H9 (cell line): ENCODE measurements around the gene STAT1. TPM values are rescaled to one million over a fixed set of nuclear protein-coding genes. Genes with fewer than 3 reads are reported as not detected.

ENCODE experiments used
- DNase-seq: peaks from one replicate; pipeline ENCODE4 v3.0.0-alpha.2; 2017
- H2AFZ ChIP-seq: one replicate; pipeline ENCODE4 v1.6.1; 2013; ENCODE audit warnings: mild to moderate bottlenecking, low read length, control low read depth, moderate library complexity
- H2AK5ac ChIP-seq: 2 replicates; pipeline ENCODE4 v1.6.1; 2013; ENCODE audit warnings: low read length, control low read depth, mixed read lengths; ENCODE audit not compliant: insufficient read length
- H2BK120ac ChIP-seq: one replicate; pipeline ENCODE4 v1.6.1; 2013; ENCODE audit warnings: low read depth, mild to moderate bottlenecking, low read length, control low read depth, inconsistent platforms; ENCODE audit not compliant: poor library complexity, severe bottlenecking
- H2BK12ac ChIP-seq: 2 replicates; pipeline ENCODE4 v1.6.1; 2013; ENCODE audit warnings: low read length, control low read depth, mixed read lengths, low read depth; ENCODE audit not compliant: insufficient read length
- H2BK15ac ChIP-seq: 2 replicates; pipeline ENCODE4 v1.6.1; 2013; ENCODE audit warnings: low read depth, low read length, control low read depth
- H2BK20ac ChIP-seq: one replicate; pipeline ENCODE4 v1.6.1; 2013; ENCODE audit warnings: low read depth, mild to moderate bottlenecking, low read length, control low read depth, inconsistent platforms; ENCODE audit not compliant: poor library complexity, severe bottlenecking
- H2BK5ac ChIP-seq: 2 replicates; pipeline ENCODE4 v1.6.1; 2013; ENCODE audit warnings: low read length, control low read depth, mixed read lengths; ENCODE audit not compliant: insufficient read length
- H3K14ac ChIP-seq: 2 replicates; pipeline ENCODE4 v1.6.1; 2013; ENCODE audit warnings: low read length, control low read depth; ENCODE audit not compliant: insufficient read depth
- H3K18ac ChIP-seq: 2 replicates; pipeline ENCODE4 v1.6.1; 2013; ENCODE audit warnings: low read depth, mild to moderate bottlenecking, mixed read lengths, low read length, control low read depth; ENCODE audit not compliant: insufficient read length
- H3K23ac ChIP-seq: 2 replicates; pipeline ENCODE4 v1.6.1; 2013; ENCODE audit warnings: low read length, control low read depth, mixed read lengths, low read depth; ENCODE audit not compliant: insufficient read length
- H3K23me2 ChIP-seq: 2 replicates; pipeline ENCODE4 v1.6.1; 2013; ENCODE audit warnings: low read depth, mild to moderate bottlenecking, mixed read lengths, low read length, control low read depth; ENCODE audit not compliant: insufficient read length, poor library complexity, severe bottlenecking
- H3K27ac ChIP-seq: 2 replicates; pipeline ENCODE4 v1.5.1; 2013; ENCODE audit warnings: low read length, control low read depth, mixed read lengths, low read depth; ENCODE audit not compliant: insufficient read length
- H3K27me3 ChIP-seq: 2 replicates; pipeline ENCODE4 v1.6.1; 2013; ENCODE audit warnings: low read length, control low read depth, inconsistent platforms; ENCODE audit not compliant: insufficient read depth
- H3K4ac ChIP-seq: 2 replicates; pipeline ENCODE4 v1.6.1; 2013; ENCODE audit warnings: low read depth, mild to moderate bottlenecking, control low read depth, inconsistent platforms, low read length, moderate library complexity
- H3K4me1 ChIP-seq: 2 replicates; pipeline ENCODE4 v1.6.1; 2013; ENCODE audit warnings: low read length, control low read depth, inconsistent platforms; ENCODE audit not compliant: insufficient read depth
- H3K4me2 ChIP-seq: 2 replicates; pipeline ENCODE4 v1.6.1; 2013; ENCODE audit warnings: low read length, control low read depth, mixed read lengths; ENCODE audit not compliant: insufficient read length, insufficient read depth
- H3K56ac ChIP-seq: 2 replicates; pipeline ENCODE4 v1.6.1; 2013; ENCODE audit warnings: low read depth, mild to moderate bottlenecking, mixed read lengths, low read length, control low read depth; ENCODE audit not compliant: insufficient read length
- H3K79me1 ChIP-seq: 2 replicates; pipeline ENCODE4 v1.6.1; 2013; ENCODE audit warnings: low read depth, mild to moderate bottlenecking, moderate library complexity, low read length, control low read depth, inconsistent platforms; ENCODE audit not compliant: insufficient read depth, poor library complexity, severe bottlenecking
- H3K79me2 ChIP-seq: 2 replicates; pipeline ENCODE4 v1.6.1; 2013; ENCODE audit warnings: low read length, control low read depth, inconsistent platforms; ENCODE audit not compliant: insufficient read depth
- H3K9ac ChIP-seq: 2 replicates; pipeline ENCODE4 v1.6.1; 2013; ENCODE audit warnings: low read length, control low read depth, mixed read lengths; ENCODE audit not compliant: insufficient read length; ENCODE audit errors: extremely low read depth
- H3K9me3 ChIP-seq: one replicate; pipeline ENCODE4 v1.6.1; 2013; ENCODE audit warnings: low read depth, low read length, inconsistent platforms; ENCODE audit not compliant: control insufficient read depth
- H3T11ph ChIP-seq: one replicate; pipeline ENCODE4 v1.6.1; 2013; ENCODE audit warnings: mild to moderate bottlenecking, low read length, control low read depth, inconsistent platforms
- H4K20me1 ChIP-seq: one replicate; pipeline ENCODE4 v1.6.1; 2013; ENCODE audit not compliant: control insufficient read depth, insufficient read length, insufficient read depth
- H4K5ac ChIP-seq: 2 replicates; pipeline ENCODE4 v1.6.1; 2013; ENCODE audit warnings: low read depth, mild to moderate bottlenecking, mixed read lengths, low read length, control low read depth; ENCODE audit not compliant: insufficient read length
- H4K8ac ChIP-seq: replicated peaks from 2 replicates; pipeline ENCODE4 v1.6.1; 2013; ENCODE audit warnings: low read length, control low read depth, mixed read lengths, low read depth; ENCODE audit not compliant: insufficient read length
- H4K91ac ChIP-seq: 2 replicates; pipeline ENCODE4 v1.6.1; 2013; ENCODE audit warnings: low read depth, mild to moderate bottlenecking, moderate library complexity, mixed read lengths, low read length, control low read depth; ENCODE audit not compliant: insufficient read length
- H3K27ac Mint-ChIP-seq, 3 experiments: 2 replicates in 2 of 3; 3 replicates in 1 of 3; pipeline ENCODE4 v1.8.0; 2020 to 2021; ENCODE audit warnings: mixed read lengths in 3 of 3, mild to moderate bottlenecking in 1 of 3, moderate library complexity in 1 of 3
- H3K27me3 Mint-ChIP-seq: 2 replicates; pipeline ENCODE4 v1.8.0; 2021; ENCODE audit warnings: low read depth, mild to moderate bottlenecking, moderate library complexity, mixed read lengths
- H3K36me3 Mint-ChIP-seq, 3 experiments: 2 replicates in 2 of 3; 3 replicates in 1 of 3; pipeline ENCODE4 v1.8.0; 2020 to 2021; ENCODE audit warnings: low read depth in 3 of 3, mixed read lengths in 3 of 3; ENCODE audit not compliant: insufficient read depth in 1 of 3
- H3K4me1 Mint-ChIP-seq, 2 experiments: 2 replicates each; pipeline ENCODE4 v1.8.0; 2020; ENCODE audit warnings: mixed read lengths in 2 of 2
- H3K4me3 Mint-ChIP-seq, 2 experiments: 2 replicates in 1 of 2; 3 replicates in 1 of 2; pipeline ENCODE4 v1.8.0; 2020 to 2021; ENCODE audit warnings: mild to moderate bottlenecking in 2 of 2, mixed read lengths in 2 of 2, moderate library complexity in 1 of 2
- H3K9me3 Mint-ChIP-seq, 2 experiments: 2 replicates in 1 of 2; 3 replicates in 1 of 2; pipeline ENCODE4 v1.8.0; 2020; ENCODE audit warnings: mild to moderate bottlenecking in 2 of 2, mixed read lengths in 2 of 2, moderate library complexity in 1 of 2
- WGBS: extraction: QIAGEN DNeasy Blood & Tissue Kit; methylation state at CpG from one replicate; pipeline ENCODE4 v1.1.7; 2013; ENCODE audit warnings: missing lambda C conversion rate, low lambda C conversion rate, mixed read lengths; ENCODE audit not compliant: insufficient read length; ENCODE audit errors: extremely low coverage; 5-methylcytosine and 5-hydroxymethylcytosine counted together
- total RNA-seq: library from RNA; stranded (reverse); gene quantifications from 2 replicates; pipeline ENCODE4 v1.2.1, GENCODE V29; 2021
- TF ChIP-seq, protein P1 (sequence below): fragments of 200-600 bp; sonication (generic); conservative IDR thresholded peaks from 3 replicates; pipeline ENCODE4 v1.8.0; 2021; ENCODE audit warnings: antibody characterized with exemption, mild to moderate bottlenecking

Gene STAT1
- total RNA-seq, 1 experiment from 2014 or later = 48.1 TPM

GRCh38 chr2:190927301-190927700 is 86.7 kb downstream of the STAT1 start:
- no peak overlapping the region for H3K4ac ChIP-seq
- no peak overlapping the region for H3K56ac ChIP-seq
- H2AK5ac ChIP-seq = no peak overlapping the region
- H4K8ac ChIP-seq = no peak overlapping the region
- WGBS = no CpG with 5 or more reads among the region's 2 CpGs
- no peaks in the 10 kb centered on the region for H3K79me2 ChIP-seq
- no peaks in the 10 kb centered on the region for H3K27me3 ChIP-seq
- H3K23me2 ChIP-seq = no peaks in the 10 kb centered on the region
- no peak overlapping the region for H4K5ac ChIP-seq
- H3K4me2 ChIP-seq = no peak overlapping the region
- H3K4me3 Mint-ChIP-seq = no peak overlapping the region
- H2BK15ac ChIP-seq = no peak overlapping the region
- TF ChIP-seq, protein P1, sequence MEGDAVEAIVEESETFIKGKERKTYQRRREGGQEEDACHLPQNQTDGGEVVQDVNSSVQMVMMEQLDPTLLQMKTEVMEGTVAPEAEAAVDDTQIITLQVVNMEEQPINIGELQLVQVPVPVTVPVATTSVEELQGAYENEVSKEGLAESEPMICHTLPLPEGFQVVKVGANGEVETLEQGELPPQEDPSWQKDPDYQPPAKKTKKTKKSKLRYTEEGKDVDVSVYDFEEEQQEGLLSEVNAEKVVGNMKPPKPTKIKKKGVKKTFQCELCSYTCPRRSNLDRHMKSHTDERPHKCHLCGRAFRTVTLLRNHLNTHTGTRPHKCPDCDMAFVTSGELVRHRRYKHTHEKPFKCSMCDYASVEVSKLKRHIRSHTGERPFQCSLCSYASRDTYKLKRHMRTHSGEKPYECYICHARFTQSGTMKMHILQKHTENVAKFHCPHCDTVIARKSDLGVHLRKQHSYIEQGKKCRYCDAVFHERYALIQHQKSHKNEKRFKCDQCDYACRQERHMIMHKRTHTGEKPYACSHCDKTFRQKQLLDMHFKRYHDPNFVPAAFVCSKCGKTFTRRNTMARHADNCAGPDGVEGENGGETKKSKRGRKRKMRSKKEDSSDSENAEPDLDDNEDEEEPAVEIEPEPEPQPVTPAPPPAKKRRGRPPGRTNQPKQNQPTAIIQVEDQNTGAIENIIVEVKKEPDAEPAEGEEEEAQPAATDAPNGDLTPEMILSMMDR = no peak
- H2BK20ac ChIP-seq = no peak overlapping the region
- peak overlapping the region in 2 of 3 experiments; percentile 35 to 63; a peak in 2 of 7 replicates for H3K27ac Mint-ChIP-seq
- no peaks in the 10 kb centered on the region for H3K79me1 ChIP-seq
- H3K36me3 Mint-ChIP-seq = peaks cover 19 to 51% (median 46%) of the 10 kb centered on the region in 3 experiments
- no peak overlapping the region for H2BK5ac ChIP-seq
- H4K91ac ChIP-seq = no peak overlapping the region
- peaks cover 0 to 12% of the 10 kb centered on the region in 2 experiments; a peak in 2 of 4 replicates for H3K4me1 Mint-ChIP-seq
- H3K14ac ChIP-seq = no peak overlapping the region
- no peaks in the 10 kb centered on the region for H4K20me1 ChIP-seq
- H3K9me3 ChIP-seq = no peaks in the 10 kb centered on the region
- no peak overlapping the region for H3K9ac ChIP-seq
- no peak overlapping the region for H3T11ph ChIP-seq
- no peak overlapping the region for H2BK120ac ChIP-seq
- no peak overlapping the region for H2AFZ ChIP-seq
- no peak for DNase-seq
- no peak overlapping the region for H3K18ac ChIP-seq
- no peaks in the 10 kb centered on the region for H3K9me3 Mint-ChIP-seq
- H3K27ac ChIP-seq = no peak overlapping the region
- no peak overlapping the region for H3K23ac ChIP-seq
- no peaks in the 10 kb centered on the region for H3K27me3 Mint-ChIP-seq
- H2BK12ac ChIP-seq = no peak overlapping the region
- H3K4me1 ChIP-seq = no peaks in the 10 kb centered on the region
